ENCODE data around the gene MIEN1. TPM values are rescaled to one million over a fixed set of nuclear protein-coding genes. Genes with fewer than 3 reads are reported as not detected.

Gene MIEN1
- total RNA-seq, 1 donor, result 19.0 TPM

DNA sequence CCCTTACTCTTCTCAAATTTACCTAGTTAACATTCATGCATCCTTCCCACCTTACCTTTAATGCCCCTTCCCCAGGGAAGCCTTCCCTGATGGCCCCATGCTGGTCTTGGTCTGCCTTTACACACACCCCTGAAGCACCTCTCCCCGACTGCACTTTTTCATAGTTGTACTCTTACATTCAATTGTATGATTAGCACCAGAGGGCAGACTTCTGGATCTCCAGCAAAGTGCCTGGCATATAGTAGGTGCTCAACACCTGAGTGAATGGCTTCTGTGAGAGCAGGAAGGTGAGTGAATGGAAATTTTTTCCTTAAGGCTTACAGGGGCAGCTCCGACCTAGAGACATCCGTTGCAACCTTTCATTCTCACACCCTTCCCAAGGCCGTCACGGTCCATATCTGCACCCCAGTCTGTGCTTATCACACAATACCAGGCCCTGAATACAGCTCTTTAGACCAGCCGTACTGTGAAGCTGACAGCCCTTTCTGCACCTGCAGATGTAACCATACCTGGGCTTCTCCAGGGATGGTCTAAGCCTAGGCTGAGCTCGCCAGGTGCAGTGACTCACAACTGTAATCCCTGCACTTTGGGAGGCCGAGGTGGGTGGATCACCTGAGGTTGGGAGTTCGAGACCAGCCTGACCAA lies 46.9 kb downstream of the MIEN1 start:
- no peak for DNase-seq (ENCODE audit: low read depth)
- TF ChIP-seq, protein P1, sequence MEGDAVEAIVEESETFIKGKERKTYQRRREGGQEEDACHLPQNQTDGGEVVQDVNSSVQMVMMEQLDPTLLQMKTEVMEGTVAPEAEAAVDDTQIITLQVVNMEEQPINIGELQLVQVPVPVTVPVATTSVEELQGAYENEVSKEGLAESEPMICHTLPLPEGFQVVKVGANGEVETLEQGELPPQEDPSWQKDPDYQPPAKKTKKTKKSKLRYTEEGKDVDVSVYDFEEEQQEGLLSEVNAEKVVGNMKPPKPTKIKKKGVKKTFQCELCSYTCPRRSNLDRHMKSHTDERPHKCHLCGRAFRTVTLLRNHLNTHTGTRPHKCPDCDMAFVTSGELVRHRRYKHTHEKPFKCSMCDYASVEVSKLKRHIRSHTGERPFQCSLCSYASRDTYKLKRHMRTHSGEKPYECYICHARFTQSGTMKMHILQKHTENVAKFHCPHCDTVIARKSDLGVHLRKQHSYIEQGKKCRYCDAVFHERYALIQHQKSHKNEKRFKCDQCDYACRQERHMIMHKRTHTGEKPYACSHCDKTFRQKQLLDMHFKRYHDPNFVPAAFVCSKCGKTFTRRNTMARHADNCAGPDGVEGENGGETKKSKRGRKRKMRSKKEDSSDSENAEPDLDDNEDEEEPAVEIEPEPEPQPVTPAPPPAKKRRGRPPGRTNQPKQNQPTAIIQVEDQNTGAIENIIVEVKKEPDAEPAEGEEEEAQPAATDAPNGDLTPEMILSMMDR (IDR thresholded peaks at IDR 0.05; ENCODE audit: insufficient read depth, low read depth, low read length), result no peak
- H3K4me3 ChIP-seq (ENCODE audit: low read depth, low read length), result no peak overlapping the region

DNA sequence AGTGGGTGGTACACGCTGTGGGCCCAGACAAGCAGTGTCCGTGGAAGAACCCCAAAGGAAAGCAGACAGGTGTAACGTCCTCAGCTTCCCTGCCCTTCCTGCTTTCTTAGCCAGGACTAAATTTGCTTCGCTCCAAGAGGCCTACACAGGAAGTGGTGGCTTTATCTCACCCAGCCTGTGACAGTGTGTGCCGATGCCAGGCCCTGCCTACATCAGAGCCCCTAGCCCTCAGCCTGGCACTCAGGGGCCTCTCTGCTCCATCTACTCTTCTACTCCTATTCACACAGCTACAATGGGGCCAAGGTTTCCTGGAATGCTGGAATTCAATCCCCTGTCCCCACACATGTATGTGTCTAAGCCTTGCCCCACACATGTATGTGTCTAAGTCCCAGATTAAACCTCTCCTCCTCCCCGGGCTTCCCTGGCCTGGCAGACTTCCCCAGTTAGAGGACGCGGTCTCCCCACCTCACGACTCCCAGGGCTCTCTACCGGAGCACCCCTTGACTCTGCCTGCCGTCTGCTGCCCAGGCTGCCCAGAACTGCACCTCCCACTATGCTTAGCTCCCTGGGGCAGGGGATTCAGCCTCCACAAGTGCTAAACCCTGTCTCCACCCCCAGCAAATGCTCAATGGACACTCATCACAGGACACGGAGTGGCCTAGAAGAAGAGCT lies 50.7 kb downstream of the MIEN1 start:
- DNase-seq (ENCODE audit: low read depth), result no peak
- no peak overlapping the region for H3K4me3 ChIP-seq (ENCODE audit: low read depth, low read length)
- TF ChIP-seq, protein P1 (IDR thresholded peaks at IDR 0.05; ENCODE audit: insufficient read depth, low read depth, low read length), result no peak

Small RNA genes within 50 kb of the gene (small RNA-seq; reads per million reads assigned to genes)
- not detected for gene MIR4728

Other genes starting within 250 kb of the MIEN1 start
- gene NEUROD2, start 122.6 kb downstream of the MIEN1 start, total RNA-seq, result not detected in 2 replicates
- not detected in 2 replicates for gene PPP1R1B, start 103.6 kb downstream of the MIEN1 start, total RNA-seq
- 23.7 and 42.5 TPM in 2 replicates for gene STARD3, start 93.4 kb downstream of the MIEN1 start, total RNA-seq
- gene TCAP, start 65.2 kb downstream of the MIEN1 start, total RNA-seq, result under 0.01 TPM in 1 of 2 replicates, not detected in the other
- not detected in 2 replicates for gene PNMT, start 62.1 kb downstream of the MIEN1 start, total RNA-seq
- 4.7 and 7.7 TPM in 2 replicates for gene PGAP3, start 42.5 kb downstream of the MIEN1 start, total RNA-seq
- 42.2 and 47.1 TPM in 2 replicates for gene ERBB2, start 30.5 kb downstream of the MIEN1 start, total RNA-seq
- gene GRB7, start 7.4 kb upstream of the MIEN1 start, total RNA-seq, result 0.97 and 1.3 TPM in 2 replicates
- gene IKZF3, start 133.8 kb upstream of the MIEN1 start, total RNA-seq, result under 0.01 TPM in 2 replicates
- gene ZPBP2, start 137.7 kb upstream of the MIEN1 start, total RNA-seq, result not detected in 2 replicates
- gene GSDMB, start 188.1 kb upstream of the MIEN1 start, total RNA-seq, result 5.2 and 5.8 TPM in 2 replicates
- 51.5 and 61.7 TPM in 2 replicates for gene ORMDL3, start 197.1 kb upstream of the MIEN1 start, total RNA-seq
- not detected in 2 replicates for gene LRRC3C, start 197.2 kb upstream of the MIEN1 start, total RNA-seq
- under 0.01 TPM in 1 of 2 replicates, not detected in the other for gene GSDMA, start 232.5 kb upstream of the MIEN1 start, total RNA-seq

Data from fibroblast of villous mesenchyme (primary cell).